Fibroblast of upper back skin (primary cell): Measurements from ENCODE around the gene NRCAM.
"Not testable (repeated sequence)": the region's sequence is repeated elsewhere in the genome, so short reads cannot be mapped to it uniquely, and the experiment has no call there.

Source experiments
- DNase-seq: peaks from one replicate; pipeline ENCODE4 v3.0.0-alpha.2; 2013

NRCAM gene

GRCh38 chr7:108455998-108456677 lies at the start of gene NRCAM:
Gene NRCAM (minus strand): TSS chr7:108456436. CDS start chr7:108240064, 216,372 bp downstream.
- no peak for DNase-seq

- DNase-seq = not testable (repeated sequence)
Observed at GRCh38 chr7:108504576-108504975, 48.3 kb upstream of the NRCAM start.

GRCh38 chr7:108503112-108504026 lies 47.1 kb upstream of the NRCAM start:
- DNase-seq = peak; percentile 18

- no peak for DNase-seq
Observed at GRCh38 chr7:108499566-108499965, 43.3 kb upstream of the NRCAM start.

- no peak for DNase-seq
Observed at GRCh38 chr7:108498481-108498880, 42.2 kb upstream of the NRCAM start.

GRCh38 chr7:108497082-108497725 lies 41.0 kb upstream of the NRCAM start:
- peak; percentile 46 for DNase-seq

GRCh38 chr7:108492742-108493141 lies 36.5 kb upstream of the NRCAM start:
- no peak for DNase-seq

GRCh38 chr7:108488768-108489538 lies 32.7 kb upstream of the NRCAM start:
- no peak for DNase-seq

- no peak for DNase-seq
Observed at GRCh38 chr7:108487646-108488045, 31.4 kb upstream of the NRCAM start.

- DNase-seq = peak; percentile 44
Observed at GRCh38 chr7:108486291-108486966, 30.2 kb upstream of the NRCAM start.

GRCh38 chr7:108484137-108484536 lies 27.9 kb upstream of the NRCAM start:
- DNase-seq = no peak

- DNase-seq = no peak
Observed at GRCh38 chr7:108480311-108480710, 24.1 kb upstream of the NRCAM start.

GRCh38 chr7:108479751-108480150 lies 23.5 kb upstream of the NRCAM start:
- no peak for DNase-seq

- no peak for DNase-seq
Observed at GRCh38 chr7:108479118-108479517, 22.9 kb upstream of the NRCAM start.

GRCh38 chr7:108468246-108468645 lies 12.0 kb upstream of the NRCAM start:
- no peak for DNase-seq

GRCh38 chr7:108467391-108467790 lies 11.2 kb upstream of the NRCAM start:
- no peak for DNase-seq

- DNase-seq = not testable (repeated sequence)
Observed at GRCh38 chr7:108466322-108466721, 10.1 kb upstream of the NRCAM start.

GRCh38 chr7:108464743-108465142 lies 8.5 kb upstream of the NRCAM start:
- no peak for DNase-seq

- no peak for DNase-seq
Observed at GRCh38 chr7:108463613-108464012, 7.4 kb upstream of the NRCAM start.

- peak; percentile 41 for DNase-seq
Observed at GRCh38 chr7:108461840-108462239, 5.6 kb upstream of the NRCAM start.

- DNase-seq = no peak
Observed at GRCh38 chr7:108460964-108461363, 4.7 kb upstream of the NRCAM start.

GRCh38 chr7:108459922-108460551 lies 3.8 kb upstream of the NRCAM start:
- peak; percentile 19 for DNase-seq
